Medulla oblongata (tissue), 1 donor: ENCODE measurements around the gene MRPL55.
A peak's percentile ranks its signal among the peaks of the same experiment; 100 is the strongest.

ENCODE experiments used
- DNase-seq: peaks from one replicate; pipeline ENCODE4 v3.0.0-alpha.2; 2015; ENCODE audit errors: extremely low spot score

Gene MRPL55

GRCh38 chr1:228109073-228109961 lies at the start of gene MRPL55:
Gene MRPL55, minus strand, starts transcription at chr1:228109299. Its CDS starts 1,039 bp downstream, at chr1:228108260.
- peak; percentile 99 for DNase-seq

DNA sequence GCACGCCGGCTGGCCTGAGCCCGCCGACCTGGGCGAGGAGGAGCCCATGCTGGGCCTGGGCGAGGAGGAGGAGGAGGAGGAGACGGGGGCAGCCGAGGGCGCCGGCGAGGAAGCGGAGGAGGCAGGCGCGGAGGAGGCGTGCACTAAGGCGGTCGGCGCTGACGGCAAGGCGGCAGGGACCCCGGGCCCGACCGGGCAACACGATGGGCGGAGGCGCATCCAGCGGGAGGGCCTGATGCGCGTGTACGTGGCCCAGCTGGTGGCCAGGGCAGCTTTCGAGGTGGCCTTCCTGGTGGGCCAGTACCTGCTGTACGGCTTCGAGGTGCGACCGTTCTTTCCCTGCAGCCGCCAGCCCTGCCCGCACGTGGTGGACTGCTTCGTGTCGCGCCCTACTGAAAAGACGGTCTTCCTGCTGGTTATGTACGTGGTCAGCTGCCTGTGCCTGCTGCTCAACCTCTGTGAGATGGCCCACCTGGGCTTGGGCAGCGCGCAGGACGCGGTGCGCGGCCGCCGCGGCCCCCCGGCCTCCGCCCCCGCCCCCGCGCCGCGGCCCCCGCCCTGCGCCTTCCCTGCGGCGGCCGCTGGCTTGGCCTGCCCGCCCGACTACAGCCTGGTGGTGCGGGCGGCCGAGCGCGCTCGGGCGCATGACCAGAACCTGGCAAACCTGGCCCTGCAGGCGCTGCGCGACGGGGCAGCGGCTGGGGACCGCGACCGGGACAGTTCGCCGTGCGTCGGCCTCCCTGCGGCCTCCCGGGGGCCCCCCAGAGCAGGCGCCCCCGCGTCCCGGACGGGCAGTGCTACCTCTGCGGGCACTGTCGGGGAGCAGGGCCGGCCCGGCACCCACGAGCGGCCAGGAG lies 49.3 kb upstream of the MRPL55 start:
- DNase-seq, result no peak

DNA sequence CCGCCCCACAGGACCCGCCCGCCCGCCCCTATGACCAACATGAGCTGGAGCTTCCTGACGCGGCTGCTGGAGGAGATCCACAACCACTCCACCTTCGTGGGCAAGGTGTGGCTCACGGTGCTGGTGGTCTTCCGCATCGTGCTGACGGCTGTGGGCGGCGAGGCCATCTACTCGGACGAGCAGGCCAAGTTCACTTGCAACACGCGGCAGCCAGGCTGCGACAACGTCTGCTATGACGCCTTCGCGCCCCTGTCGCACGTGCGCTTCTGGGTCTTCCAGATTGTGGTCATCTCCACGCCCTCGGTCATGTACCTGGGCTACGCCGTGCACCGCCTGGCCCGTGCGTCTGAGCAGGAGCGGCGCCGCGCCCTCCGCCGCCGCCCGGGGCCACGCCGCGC lies 48.6 kb upstream of the MRPL55 start:
- no peak for DNase-seq

- no peak for DNase-seq
Observed at GRCh38 chr1:228156941-228157728, 48.0 kb upstream of the MRPL55 start.

DNA sequence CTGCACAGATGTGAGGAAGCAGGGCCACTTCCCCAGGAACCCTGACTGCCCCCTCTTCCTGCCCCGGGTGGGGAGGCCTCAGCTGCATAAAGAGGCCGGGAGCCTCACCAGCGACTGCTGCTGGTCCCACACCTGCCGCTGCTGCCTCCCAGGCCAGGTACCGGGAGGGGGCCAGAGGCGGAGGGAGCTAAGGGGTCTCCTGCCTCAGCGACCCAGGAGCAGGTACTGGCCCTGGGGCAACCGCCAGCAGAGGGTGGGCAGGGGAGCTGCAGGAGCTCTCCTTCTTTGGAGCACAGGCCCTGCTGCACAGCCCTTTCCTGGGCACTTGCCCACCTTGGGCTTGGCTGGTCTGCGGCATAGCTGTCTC lies 47.4 kb upstream of the MRPL55 start:
- DNase-seq, result no peak

DNA sequence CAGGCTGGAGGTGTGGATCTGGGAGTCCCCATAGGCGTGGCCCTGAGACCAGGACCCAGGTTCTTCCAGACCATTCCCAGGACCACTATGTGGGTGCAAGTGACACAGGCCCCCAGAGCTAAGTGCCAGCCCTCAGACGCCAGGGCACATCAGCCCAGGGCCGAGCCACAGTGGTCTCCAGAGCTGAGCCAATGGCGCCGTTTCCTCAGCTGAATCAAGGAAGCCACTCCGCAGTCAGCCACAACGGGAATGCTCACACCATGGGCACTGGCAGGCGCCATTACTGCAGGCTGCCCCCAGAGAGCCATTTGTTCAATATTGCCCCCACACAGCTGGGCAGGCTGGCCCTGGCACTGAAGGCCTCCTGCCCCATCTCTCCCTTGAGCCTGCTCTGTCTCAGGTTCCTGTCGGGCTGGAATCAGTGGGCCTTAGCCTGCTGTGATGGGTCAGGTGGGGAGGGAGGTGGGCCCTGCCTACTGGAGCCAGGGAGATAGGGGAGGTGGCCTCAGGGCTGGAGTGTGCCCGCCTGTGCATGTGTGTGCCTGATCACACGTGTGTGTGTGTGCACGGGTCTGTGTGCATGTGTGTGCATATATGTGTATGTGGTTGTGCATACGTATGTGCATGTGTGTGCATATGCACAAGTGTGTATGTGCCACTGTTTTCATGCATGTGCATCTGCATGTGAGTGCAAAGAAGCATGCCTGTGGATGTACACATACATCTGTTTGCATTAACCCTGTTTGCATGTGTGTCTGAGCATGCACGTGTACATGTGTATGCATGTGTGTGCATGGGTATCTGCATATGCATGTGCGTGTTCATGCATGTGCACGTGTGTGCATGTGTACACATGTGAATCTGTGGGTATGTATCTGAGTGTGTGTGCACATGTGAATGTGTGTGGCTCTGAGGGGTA lies 46.8 kb upstream of the MRPL55 start:
- no peak for DNase-seq

- DNase-seq, result no peak
Observed at GRCh38 chr1:228154670-228155571, 45.8 kb upstream of the MRPL55 start.

DNA sequence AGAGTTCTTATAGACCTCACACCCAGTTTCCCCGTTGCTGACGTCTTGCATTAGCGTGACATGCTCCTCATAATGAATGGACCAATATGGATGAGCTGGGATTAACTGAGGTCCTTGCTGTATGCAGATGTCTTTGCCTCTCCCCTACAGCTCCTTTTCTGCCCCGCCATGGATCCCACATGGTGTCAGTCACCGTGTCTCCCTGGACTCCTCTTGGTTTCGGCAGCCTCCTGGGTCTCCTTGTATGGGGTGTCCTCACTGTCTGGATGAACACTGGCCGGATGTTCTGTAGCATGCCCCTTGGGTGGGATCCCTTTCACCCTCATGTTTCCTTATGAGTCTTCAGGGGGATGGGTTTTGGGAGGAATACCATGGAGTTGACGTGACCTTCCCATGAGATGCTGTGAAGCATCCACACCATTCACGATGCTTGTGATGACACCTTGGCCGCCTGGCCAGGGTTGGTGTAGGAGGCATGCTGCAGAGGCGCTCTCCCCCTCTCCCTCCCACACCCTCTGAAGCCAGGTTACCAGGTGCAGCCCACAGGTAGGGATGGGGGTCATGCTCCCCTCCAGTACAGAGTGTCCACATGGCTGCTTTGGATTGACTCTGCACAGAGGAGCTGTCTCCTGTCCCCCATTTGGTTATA lies 45.0 kb upstream of the MRPL55 start:
- DNase-seq, result no peak

DNA sequence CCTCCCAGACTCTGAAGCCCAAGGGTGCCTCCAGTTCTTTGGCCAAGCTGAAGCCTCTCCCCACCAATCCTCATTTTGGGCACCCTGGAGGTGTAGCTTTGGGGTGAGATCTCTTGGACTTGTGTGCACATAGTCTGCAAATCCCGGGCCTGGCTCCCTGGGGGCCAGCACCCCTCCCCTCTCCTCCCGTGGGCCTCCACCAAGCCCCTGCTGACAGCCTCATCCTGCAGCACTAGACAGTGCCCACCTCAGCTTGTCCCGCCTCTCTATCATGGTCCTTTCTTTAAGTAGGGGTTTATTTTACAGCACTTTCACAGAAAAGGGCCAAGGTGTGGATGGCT lies 43.8 kb upstream of the MRPL55 start:
- no peak for DNase-seq

- DNase-seq, result no peak
Observed at GRCh38 chr1:228152097-228152917, 43.2 kb upstream of the MRPL55 start.

GRCh38 chr1:228151180-228151925 lies 42.3 kb upstream of the MRPL55 start:
- DNase-seq, result no peak

DNA sequence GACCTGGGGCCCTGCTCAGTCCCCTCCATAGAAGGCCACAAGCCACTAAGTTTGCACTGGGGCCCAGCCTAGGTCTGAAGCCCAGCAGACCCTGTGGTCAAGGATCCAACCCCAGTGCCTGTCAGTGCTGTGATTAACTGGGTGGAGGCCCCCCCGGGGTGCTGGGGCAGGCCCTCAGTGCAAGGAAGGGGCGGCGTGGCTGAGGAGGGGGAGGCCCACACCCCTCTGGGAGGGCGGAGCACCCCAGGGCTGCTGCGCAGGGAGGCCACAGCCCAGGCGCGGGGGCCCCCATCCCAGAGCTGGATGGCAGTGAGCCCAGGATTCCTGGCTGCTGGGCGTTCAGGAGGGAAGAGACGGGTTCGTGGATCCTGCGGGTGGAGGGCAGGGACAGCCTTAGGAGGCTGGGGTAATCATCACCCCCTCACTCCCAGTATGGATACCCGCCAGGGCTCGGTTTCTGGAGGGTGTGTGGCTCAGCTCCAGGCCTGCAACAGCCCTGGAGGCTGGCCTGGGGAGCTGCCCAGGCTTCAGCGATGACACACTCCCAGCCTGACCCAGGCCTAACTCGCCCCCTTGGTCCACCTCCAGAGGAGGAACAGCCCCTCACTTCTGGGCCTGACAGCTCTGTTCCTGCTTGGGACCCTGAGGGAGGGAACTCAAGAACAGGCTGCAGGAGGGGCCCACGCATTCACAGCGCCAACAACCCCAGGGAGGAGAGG lies 41.5 kb upstream of the MRPL55 start:
- DNase-seq, result peak; percentile 88

GRCh38 chr1:228150120-228150460 lies 41.0 kb upstream of the MRPL55 start:
- no peak for DNase-seq

DNA sequence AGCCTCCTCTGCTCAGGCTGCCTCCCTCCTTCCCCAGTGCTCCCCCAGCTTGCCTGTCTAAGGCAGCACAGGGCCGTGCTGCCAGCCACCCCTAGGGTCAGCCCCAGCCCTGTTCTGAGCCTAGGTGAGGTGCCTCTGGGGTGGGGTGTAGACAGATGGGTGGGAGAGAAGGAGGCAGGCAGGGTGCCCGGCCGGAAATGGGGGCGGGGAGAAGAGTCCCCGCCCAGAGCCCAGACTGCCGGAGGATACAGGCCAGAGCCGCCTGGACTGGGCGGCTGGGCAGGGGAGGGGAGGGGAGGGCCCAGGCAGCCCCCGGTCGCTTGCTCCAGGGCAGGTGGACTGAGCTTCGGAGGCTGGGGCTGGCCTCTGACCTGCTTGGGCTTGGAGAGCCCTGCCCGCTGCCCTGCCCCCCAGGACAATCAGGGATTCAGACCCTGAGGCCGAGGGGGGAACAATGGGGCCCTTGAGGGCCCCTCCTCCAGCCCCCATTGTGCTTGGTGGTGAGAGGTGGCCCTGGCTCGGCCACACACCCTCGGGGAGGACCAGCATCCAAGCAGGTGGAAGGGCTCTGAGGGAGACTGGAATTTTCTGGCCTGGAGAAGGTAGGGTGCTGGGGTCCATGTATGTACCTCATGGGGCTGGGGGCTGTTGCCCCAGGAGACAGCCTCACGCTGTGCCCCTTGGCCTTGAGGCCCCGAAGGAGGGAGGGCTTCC lies 40.5 kb upstream of the MRPL55 start, which contains the start of gene GJC2:
GJC2 (plus strand) TSS at position 525 of the 714 bp plus-strand sequence. CDS start 7,829 bp downstream, outside the sequence.
- DNase-seq, result peak; percentile 73

DNA sequence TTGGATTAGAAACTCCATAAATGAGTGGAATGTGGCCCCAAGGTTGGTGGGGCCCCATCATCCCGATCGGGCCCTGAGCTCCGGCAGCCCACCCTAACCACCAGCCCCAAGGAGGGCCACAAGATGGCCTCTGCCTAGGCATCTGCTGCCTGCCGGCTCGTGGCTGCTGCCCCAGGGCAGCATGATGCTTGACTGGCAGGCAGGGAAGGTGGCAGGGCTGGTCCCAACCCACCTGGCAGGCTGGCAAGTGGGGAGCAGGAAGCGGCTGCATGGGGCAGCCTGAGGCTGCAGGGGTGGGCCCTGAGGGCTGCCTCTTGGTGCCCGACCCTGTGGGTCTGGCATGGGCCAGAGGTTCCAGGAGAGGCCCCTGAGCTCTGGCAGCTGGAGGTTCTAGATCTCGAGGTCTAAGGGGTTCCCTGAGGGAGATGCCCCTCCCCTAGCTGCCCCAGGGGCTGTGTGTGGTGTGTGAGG lies 39.9 kb upstream of the MRPL55 start:
- DNase-seq, result no peak

DNA sequence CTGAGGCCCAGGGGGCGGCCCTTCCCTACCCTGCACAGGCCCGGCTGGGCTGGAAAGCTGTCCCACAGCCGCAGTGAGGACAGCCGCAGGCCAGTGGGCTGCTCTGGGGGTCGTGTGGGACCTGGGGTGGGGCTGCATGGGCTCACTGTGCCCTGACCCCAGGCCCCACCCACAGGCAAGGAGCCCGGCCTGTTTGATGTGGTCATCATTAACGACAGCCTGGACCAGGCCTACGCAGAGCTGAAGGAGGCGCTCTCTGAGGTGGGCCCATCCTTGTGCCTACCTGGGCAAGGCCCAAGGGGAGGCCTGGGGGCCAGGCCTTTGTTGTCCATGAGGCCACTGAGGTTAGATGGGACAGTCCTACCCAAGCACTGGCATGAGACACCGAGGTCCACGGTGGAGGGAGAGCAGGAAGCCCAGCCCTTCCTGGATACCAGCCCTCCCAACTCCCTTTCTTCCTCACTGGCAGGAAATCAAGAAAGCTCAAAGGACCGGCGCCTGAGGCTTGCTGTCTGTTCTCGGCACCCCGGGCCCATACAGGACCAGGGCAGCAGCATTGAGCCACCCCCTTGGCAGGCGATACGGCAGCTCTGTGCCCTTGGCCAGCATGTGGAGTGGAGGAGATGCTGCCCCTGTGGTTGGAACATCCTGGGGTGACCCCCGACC lies 39.2 kb upstream of the MRPL55 start:
- peak; percentile 36 for DNase-seq
